Transverse colon (tissue), 4 donors: ENCODE data around the gene TCOF1. TPM values are rescaled to one million over a fixed set of nuclear protein-coding genes. Genes with fewer than 3 reads are reported as not detected.

Experiments
- DNase-seq: peaks from one replicate; pipeline ENCODE4 v3.0.0-alpha.2; 2019
- H3K27ac ChIP-seq, 4 donors: fragments of 200-600 bp; sonication (generic); 2 replicates each; pipeline ENCODE4 v1.5.1; 2016 to 2018; ENCODE audit warnings: inconsistent platforms in 4 of 4
- H3K27me3 ChIP-seq: fragments of 200-600 bp; sonication (generic); 2 replicates; pipeline ENCODE4 v1.5.1; 2017; ENCODE audit warnings: inconsistent platforms
- H3K36me3 ChIP-seq, 4 donors: fragments of 200-600 bp; sonication (generic); 2 replicates each; pipeline ENCODE4 v1.5.1; 2017 to 2019; ENCODE audit warnings: inconsistent platforms in 4 of 4
- H3K4me1 ChIP-seq, 4 donors: fragments of 200-600 bp; sonication (generic); 2 replicates each; pipeline ENCODE4 v1.5.1; 2017 to 2020; ENCODE audit warnings: inconsistent platforms in 4 of 4
- H3K4me3 ChIP-seq, 4 donors: fragments of 200-600 bp; sonication (generic); 1 replicate in 1 of 4; 2 replicates in 3 of 4; pipeline versions ENCODE4 v1.5.1 to v1.6.1; 2017 to 2019; ENCODE audit warnings: inconsistent platforms in 4 of 4
- H3K9me3 ChIP-seq, 2 donors: fragments of 200-600 bp; sonication (generic); 2 replicates each; pipeline ENCODE4 v1.5.1; 2017 to 2019; ENCODE audit warnings: inconsistent platforms in 2 of 2
- EP300 ChIP-seq: sonication (generic); formaldehyde crosslinking; IDR thresholded peaks from one replicate; pipeline ENCODE4 v1.6.1; 2017; ENCODE audit warnings: antibody characterized with exemption, low read depth
- POLR2A ChIP-seq: fragments of 450-650 bp; IDR thresholded peaks from one replicate; pipeline ENCODE4 v1.6.1; 2016; ENCODE audit warnings: antibody characterized with exemption, mild to moderate bottlenecking, moderate library complexity
- POLR2AphosphoS5 ChIP-seq, 3 donors: sonication (generic); formaldehyde crosslinking; IDR thresholded peaks; one replicate each; pipeline ENCODE4 v1.6.1; 2016; ENCODE audit warnings: antibody characterized with exemption in 3 of 3
- WGBS, 2 donors: methylation state at CpG; one replicate each; pipeline ENCODE4 v1.1.5; 2018; ENCODE audit warnings: low coverage in 1 of 2; 5-methylcytosine and 5-hydroxymethylcytosine counted together
- in situ Hi-C, 4 donors: fragments of 200-750 bp; cut with MboI; loops; one replicate each; pipeline versions ENCODE4 v1.15.0 to v1.15.1; 2017; ENCODE audit warnings: low sequenced_read_pairs in 3 of 4, low pct_ligation_motif_present in 1 of 4, low pct_unique_long_range_greater_than_20kb in 1 of 4
- intact Hi-C: fragments of 100-400 bp; cut with DNase I; formaldehyde crosslinking; loops from one replicate; pipeline ENCODE4 v1.15.1; 2023; ENCODE audit warnings: low total_unique reads
- total RNA-seq, 4 donors: library from RNA; depleted of rRNA; stranded (reverse); fragments of >200 nt; gene quantifications; one replicate each; pipeline ENCODE4 v1.1.0, GENCODE V29; 2016
- TF ChIP-seq, protein P1 (sequence below), 5 experiments: fragments of 200-600 bp in 3 of 5; fragments of 450-650 bp in 2 of 5; sonication (generic) in 3 of 5; IDR thresholded peaks; 1 replicate in 2 of 5; 2 replicates in 3 of 5; pipeline ENCODE4 v1.5.1; 2016 to 2017; ENCODE audit warnings: antibody characterized with exemption in 5 of 5, inconsistent platforms in 3 of 5, mild to moderate bottlenecking in 2 of 5, moderate library complexity in 1 of 5

TCOF1 gene
- total RNA-seq, 4 donors from 2014 or later = 12.0 to 87.2 (median 31.3) TPM

DNA sequence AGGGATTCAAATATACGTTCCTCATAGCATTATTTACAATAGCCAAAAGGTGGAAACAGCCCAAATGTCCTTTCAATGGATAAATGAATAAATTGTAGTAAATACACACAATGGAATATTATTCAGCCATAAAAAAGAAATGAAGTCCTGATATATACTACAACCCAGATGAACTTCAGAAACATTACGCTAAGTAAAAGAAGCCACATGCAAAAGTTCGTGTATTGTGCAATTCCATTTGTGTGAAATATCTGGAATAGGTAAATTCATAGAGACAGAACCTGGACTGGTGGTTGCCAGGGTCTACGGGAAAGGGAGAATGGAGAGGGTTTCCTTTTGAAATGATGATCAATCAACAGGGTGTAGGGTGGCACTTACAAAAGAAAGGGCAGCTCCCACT, 42.3 kb upstream of the TCOF1 start:
- no peak for TF ChIP-seq POLR2AphosphoS5 (IDR thresholded peaks at IDR 0.05)
- TF ChIP-seq POLR2A = no peak
- TF ChIP-seq EP300 = no peak
- TF ChIP-seq, protein P1, sequence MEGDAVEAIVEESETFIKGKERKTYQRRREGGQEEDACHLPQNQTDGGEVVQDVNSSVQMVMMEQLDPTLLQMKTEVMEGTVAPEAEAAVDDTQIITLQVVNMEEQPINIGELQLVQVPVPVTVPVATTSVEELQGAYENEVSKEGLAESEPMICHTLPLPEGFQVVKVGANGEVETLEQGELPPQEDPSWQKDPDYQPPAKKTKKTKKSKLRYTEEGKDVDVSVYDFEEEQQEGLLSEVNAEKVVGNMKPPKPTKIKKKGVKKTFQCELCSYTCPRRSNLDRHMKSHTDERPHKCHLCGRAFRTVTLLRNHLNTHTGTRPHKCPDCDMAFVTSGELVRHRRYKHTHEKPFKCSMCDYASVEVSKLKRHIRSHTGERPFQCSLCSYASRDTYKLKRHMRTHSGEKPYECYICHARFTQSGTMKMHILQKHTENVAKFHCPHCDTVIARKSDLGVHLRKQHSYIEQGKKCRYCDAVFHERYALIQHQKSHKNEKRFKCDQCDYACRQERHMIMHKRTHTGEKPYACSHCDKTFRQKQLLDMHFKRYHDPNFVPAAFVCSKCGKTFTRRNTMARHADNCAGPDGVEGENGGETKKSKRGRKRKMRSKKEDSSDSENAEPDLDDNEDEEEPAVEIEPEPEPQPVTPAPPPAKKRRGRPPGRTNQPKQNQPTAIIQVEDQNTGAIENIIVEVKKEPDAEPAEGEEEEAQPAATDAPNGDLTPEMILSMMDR (IDR thresholded peaks at IDR 0.05) = no peak
- Histone ChIP-seq H3K27me3 (no peaks in the 10 kb centered on the region), H3K9me3 (no peaks in the 10 kb centered on the region), H3K36me3 (no peaks in the 10 kb centered on the region), H3K4me3 (no peak overlapping the region), H3K4me1 (no peaks in the 10 kb centered on the region), H3K27ac (no peak overlapping the region)
- no peak for DNase-seq
- in situ Hi-C loops = no loop called here
- WGBS, 2 donors = 78 to 86% methylated on average over 4 of the region's 4 CpGs
- intact Hi-C loops = no loop called here

DNA sequence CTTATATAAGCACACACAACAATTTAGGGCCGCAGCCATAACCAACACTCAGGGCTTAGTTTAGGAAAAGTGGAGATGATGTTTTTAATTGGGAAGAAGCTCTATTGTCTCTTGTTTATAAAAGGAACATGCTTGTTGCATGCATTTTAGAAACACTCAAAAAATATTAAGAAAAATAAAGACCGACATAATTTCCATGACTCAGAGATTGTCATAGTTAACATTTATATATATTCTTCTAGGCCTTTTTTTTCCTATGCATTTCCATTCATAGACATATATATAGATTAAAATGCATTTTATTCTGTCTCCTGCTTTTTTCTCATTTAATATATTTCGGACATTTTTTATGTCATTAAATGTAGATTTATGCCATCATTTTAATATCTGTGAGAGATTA, 41.2 kb upstream of the TCOF1 start:
- Histone ChIP-seq H3K9me3 (no peaks in the 10 kb centered on the region), H3K36me3 (no peaks in the 10 kb centered on the region), H3K27ac (no peak overlapping the region), H3K4me3 (no peak overlapping the region), H3K27me3 (no peaks in the 10 kb centered on the region), H3K4me1 (no peaks in the 10 kb centered on the region)
- no peak for DNase-seq
- intact Hi-C loops = no loop called here
- in situ Hi-C loops = no loop called here
- TF ChIP-seq POLR2AphosphoS5 (IDR thresholded peaks at IDR 0.05) (no peak), POLR2A (no peak)
- 65 to 94% methylated on average over 3 of the region's 3 CpGs for whole genome bisulfite sequencing, 2 donors

- intact Hi-C loops (no loop called here), in situ Hi-C loops (no loop called here)
- Histone ChIP-seq H3K9me3 (no peaks in the 10 kb centered on the region), H3K27me3 (no peaks in the 10 kb centered on the region), H3K36me3 (no peaks in the 10 kb centered on the region), H3K4me1 (no peaks in the 10 kb centered on the region), H3K4me3 (no peak overlapping the region), H3K27ac (no peak overlapping the region)
- no peak for DNase-seq
- TF ChIP-seq POLR2AphosphoS5 (IDR thresholded peaks at IDR 0.05) (no peak), POLR2A (no peak), EP300 (no peak)
- TF ChIP-seq, protein P1 (IDR thresholded peaks at IDR 0.05) = no peak
- WGBS, 2 donors = 85% methylated on average over 11 of the region's 11 CpGs; no CpG with 5 or more reads in 1 of the 2 donors
Measured at GRCh38 chr5:150317048-150318003, 40.2 kb upstream of the TCOF1 start.

- no peak overlapping the region for H3K4me3 ChIP-seq
- in situ Hi-C loops (no loop called here), intact Hi-C loops (no loop called here)
- H3K9me3 ChIP-seq = no peaks in the 10 kb centered on the region
- no peaks in the 10 kb centered on the region for H3K27me3 ChIP-seq
- 78% methylated on average over 9 of the region's 9 CpGs; no CpG with 5 or more reads in 1 of the 2 donors for WGBS, 2 donors
- DNase-seq = no peak
- H3K27ac ChIP-seq = no peak overlapping the region
- no peak for TF ChIP-seq POLR2AphosphoS5 (IDR thresholded peaks at IDR 0.05)
- no peak for TF ChIP-seq POLR2A
- TF ChIP-seq EP300 = no peak
- TF ChIP-seq, protein P1 (IDR thresholded peaks at IDR 0.05) = no peak
- H3K4me1 ChIP-seq = no peaks in the 10 kb centered on the region
- no peaks in the 10 kb centered on the region for H3K36me3 ChIP-seq
Measured at GRCh38 chr5:150318613-150319483, 38.6 kb upstream of the TCOF1 start.
